ENCODE measurements around the gene KIF25.

DNA sequence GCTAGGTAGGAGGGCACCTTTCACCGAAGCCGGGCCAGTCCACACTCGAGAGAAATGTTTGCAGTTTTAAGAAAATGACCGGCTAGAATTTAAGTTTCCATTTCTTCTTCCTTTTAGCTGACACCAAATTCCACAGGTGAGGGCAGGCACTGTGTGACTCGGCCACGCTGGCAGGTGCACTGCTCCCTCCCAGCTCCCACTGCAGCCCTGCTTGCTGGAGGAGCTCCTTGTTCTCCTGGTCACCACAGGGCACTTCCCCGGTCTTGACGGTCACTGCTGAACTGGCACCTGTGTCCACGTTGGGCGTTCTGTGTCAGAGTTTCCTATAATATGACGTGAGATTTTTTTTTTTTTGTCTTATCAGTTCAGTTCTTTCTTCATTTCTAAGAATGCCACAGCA lies 3.6 kb upstream of the KIF25 start:
- TF ChIP-seq, protein P1, sequence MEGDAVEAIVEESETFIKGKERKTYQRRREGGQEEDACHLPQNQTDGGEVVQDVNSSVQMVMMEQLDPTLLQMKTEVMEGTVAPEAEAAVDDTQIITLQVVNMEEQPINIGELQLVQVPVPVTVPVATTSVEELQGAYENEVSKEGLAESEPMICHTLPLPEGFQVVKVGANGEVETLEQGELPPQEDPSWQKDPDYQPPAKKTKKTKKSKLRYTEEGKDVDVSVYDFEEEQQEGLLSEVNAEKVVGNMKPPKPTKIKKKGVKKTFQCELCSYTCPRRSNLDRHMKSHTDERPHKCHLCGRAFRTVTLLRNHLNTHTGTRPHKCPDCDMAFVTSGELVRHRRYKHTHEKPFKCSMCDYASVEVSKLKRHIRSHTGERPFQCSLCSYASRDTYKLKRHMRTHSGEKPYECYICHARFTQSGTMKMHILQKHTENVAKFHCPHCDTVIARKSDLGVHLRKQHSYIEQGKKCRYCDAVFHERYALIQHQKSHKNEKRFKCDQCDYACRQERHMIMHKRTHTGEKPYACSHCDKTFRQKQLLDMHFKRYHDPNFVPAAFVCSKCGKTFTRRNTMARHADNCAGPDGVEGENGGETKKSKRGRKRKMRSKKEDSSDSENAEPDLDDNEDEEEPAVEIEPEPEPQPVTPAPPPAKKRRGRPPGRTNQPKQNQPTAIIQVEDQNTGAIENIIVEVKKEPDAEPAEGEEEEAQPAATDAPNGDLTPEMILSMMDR (conservative IDR thresholded peaks at IDR 0.05): no peak
- TF ChIP-seq EZH2 (IDR thresholded peaks at IDR 0.05; ENCODE audit: low read depth): no peak
